H9 (cell line): ENCODE measurements around the gene EEIG2. TPM values are rescaled to one million over a fixed set of nuclear protein-coding genes. Genes with fewer than 3 reads are reported as not detected.

ENCODE experiments used
- DNase-seq: peaks from one replicate; pipeline ENCODE4 v3.0.0-alpha.2; 2017
- H2AFZ ChIP-seq: one replicate; pipeline ENCODE4 v1.6.1; 2013; ENCODE audit warnings: mild to moderate bottlenecking, low read length, control low read depth, moderate library complexity
- H2AK5ac ChIP-seq: 2 replicates; pipeline ENCODE4 v1.6.1; 2013; ENCODE audit warnings: low read length, control low read depth, mixed read lengths; ENCODE audit not compliant: insufficient read length
- H2BK120ac ChIP-seq: one replicate; pipeline ENCODE4 v1.6.1; 2013; ENCODE audit warnings: low read depth, mild to moderate bottlenecking, low read length, control low read depth, inconsistent platforms; ENCODE audit not compliant: poor library complexity, severe bottlenecking
- H2BK12ac ChIP-seq: 2 replicates; pipeline ENCODE4 v1.6.1; 2013; ENCODE audit warnings: low read length, control low read depth, mixed read lengths, low read depth; ENCODE audit not compliant: insufficient read length
- H2BK15ac ChIP-seq: 2 replicates; pipeline ENCODE4 v1.6.1; 2013; ENCODE audit warnings: low read depth, low read length, control low read depth
- H2BK20ac ChIP-seq: one replicate; pipeline ENCODE4 v1.6.1; 2013; ENCODE audit warnings: low read depth, mild to moderate bottlenecking, low read length, control low read depth, inconsistent platforms; ENCODE audit not compliant: poor library complexity, severe bottlenecking
- H2BK5ac ChIP-seq: 2 replicates; pipeline ENCODE4 v1.6.1; 2013; ENCODE audit warnings: low read length, control low read depth, mixed read lengths; ENCODE audit not compliant: insufficient read length
- H3K14ac ChIP-seq: 2 replicates; pipeline ENCODE4 v1.6.1; 2013; ENCODE audit warnings: low read length, control low read depth; ENCODE audit not compliant: insufficient read depth
- H3K18ac ChIP-seq: 2 replicates; pipeline ENCODE4 v1.6.1; 2013; ENCODE audit warnings: low read depth, mild to moderate bottlenecking, mixed read lengths, low read length, control low read depth; ENCODE audit not compliant: insufficient read length
- H3K23ac ChIP-seq: 2 replicates; pipeline ENCODE4 v1.6.1; 2013; ENCODE audit warnings: low read length, control low read depth, mixed read lengths, low read depth; ENCODE audit not compliant: insufficient read length
- H3K23me2 ChIP-seq: 2 replicates; pipeline ENCODE4 v1.6.1; 2013; ENCODE audit warnings: low read depth, mild to moderate bottlenecking, mixed read lengths, low read length, control low read depth; ENCODE audit not compliant: insufficient read length, poor library complexity, severe bottlenecking
- H3K27ac ChIP-seq: 2 replicates; pipeline ENCODE4 v1.5.1; 2013; ENCODE audit warnings: low read length, control low read depth, mixed read lengths, low read depth; ENCODE audit not compliant: insufficient read length
- H3K27me3 ChIP-seq: 2 replicates; pipeline ENCODE4 v1.6.1; 2013; ENCODE audit warnings: low read length, control low read depth, inconsistent platforms; ENCODE audit not compliant: insufficient read depth
- H3K4ac ChIP-seq: 2 replicates; pipeline ENCODE4 v1.6.1; 2013; ENCODE audit warnings: low read depth, mild to moderate bottlenecking, control low read depth, inconsistent platforms, low read length, moderate library complexity
- H3K4me1 ChIP-seq: 2 replicates; pipeline ENCODE4 v1.6.1; 2013; ENCODE audit warnings: low read length, control low read depth, inconsistent platforms; ENCODE audit not compliant: insufficient read depth
- H3K4me2 ChIP-seq: 2 replicates; pipeline ENCODE4 v1.6.1; 2013; ENCODE audit warnings: low read length, control low read depth, mixed read lengths; ENCODE audit not compliant: insufficient read length, insufficient read depth
- H3K56ac ChIP-seq: 2 replicates; pipeline ENCODE4 v1.6.1; 2013; ENCODE audit warnings: low read depth, mild to moderate bottlenecking, mixed read lengths, low read length, control low read depth; ENCODE audit not compliant: insufficient read length
- H3K79me1 ChIP-seq: 2 replicates; pipeline ENCODE4 v1.6.1; 2013; ENCODE audit warnings: low read depth, mild to moderate bottlenecking, moderate library complexity, low read length, control low read depth, inconsistent platforms; ENCODE audit not compliant: insufficient read depth, poor library complexity, severe bottlenecking
- H3K79me2 ChIP-seq: 2 replicates; pipeline ENCODE4 v1.6.1; 2013; ENCODE audit warnings: low read length, control low read depth, inconsistent platforms; ENCODE audit not compliant: insufficient read depth
- H3K9ac ChIP-seq: 2 replicates; pipeline ENCODE4 v1.6.1; 2013; ENCODE audit warnings: low read length, control low read depth, mixed read lengths; ENCODE audit not compliant: insufficient read length; ENCODE audit errors: extremely low read depth
- H3K9me3 ChIP-seq: one replicate; pipeline ENCODE4 v1.6.1; 2013; ENCODE audit warnings: low read depth, low read length, inconsistent platforms; ENCODE audit not compliant: control insufficient read depth
- H3T11ph ChIP-seq: one replicate; pipeline ENCODE4 v1.6.1; 2013; ENCODE audit warnings: mild to moderate bottlenecking, low read length, control low read depth, inconsistent platforms
- H4K20me1 ChIP-seq: one replicate; pipeline ENCODE4 v1.6.1; 2013; ENCODE audit not compliant: control insufficient read depth, insufficient read length, insufficient read depth
- H4K5ac ChIP-seq: 2 replicates; pipeline ENCODE4 v1.6.1; 2013; ENCODE audit warnings: low read depth, mild to moderate bottlenecking, mixed read lengths, low read length, control low read depth; ENCODE audit not compliant: insufficient read length
- H4K8ac ChIP-seq: replicated peaks from 2 replicates; pipeline ENCODE4 v1.6.1; 2013; ENCODE audit warnings: low read length, control low read depth, mixed read lengths, low read depth; ENCODE audit not compliant: insufficient read length
- H4K91ac ChIP-seq: 2 replicates; pipeline ENCODE4 v1.6.1; 2013; ENCODE audit warnings: low read depth, mild to moderate bottlenecking, moderate library complexity, mixed read lengths, low read length, control low read depth; ENCODE audit not compliant: insufficient read length
- H3K27ac Mint-ChIP-seq, 3 experiments: 2 replicates in 2 of 3; 3 replicates in 1 of 3; pipeline ENCODE4 v1.8.0; 2020 to 2021; ENCODE audit warnings: mixed read lengths in 3 of 3, mild to moderate bottlenecking in 1 of 3, moderate library complexity in 1 of 3
- H3K27me3 Mint-ChIP-seq: 2 replicates; pipeline ENCODE4 v1.8.0; 2021; ENCODE audit warnings: low read depth, mild to moderate bottlenecking, moderate library complexity, mixed read lengths
- H3K36me3 Mint-ChIP-seq, 3 experiments: 2 replicates in 2 of 3; 3 replicates in 1 of 3; pipeline ENCODE4 v1.8.0; 2020 to 2021; ENCODE audit warnings: low read depth in 3 of 3, mixed read lengths in 3 of 3; ENCODE audit not compliant: insufficient read depth in 1 of 3
- H3K4me1 Mint-ChIP-seq, 2 experiments: 2 replicates each; pipeline ENCODE4 v1.8.0; 2020; ENCODE audit warnings: mixed read lengths in 2 of 2
- H3K4me3 Mint-ChIP-seq, 2 experiments: 2 replicates in 1 of 2; 3 replicates in 1 of 2; pipeline ENCODE4 v1.8.0; 2020 to 2021; ENCODE audit warnings: mild to moderate bottlenecking in 2 of 2, mixed read lengths in 2 of 2, moderate library complexity in 1 of 2
- H3K9me3 Mint-ChIP-seq, 2 experiments: 2 replicates in 1 of 2; 3 replicates in 1 of 2; pipeline ENCODE4 v1.8.0; 2020; ENCODE audit warnings: mild to moderate bottlenecking in 2 of 2, mixed read lengths in 2 of 2, moderate library complexity in 1 of 2
- WGBS: extraction: QIAGEN DNeasy Blood & Tissue Kit; methylation state at CpG from one replicate; pipeline ENCODE4 v1.1.7; 2013; ENCODE audit warnings: missing lambda C conversion rate, low lambda C conversion rate, mixed read lengths; ENCODE audit not compliant: insufficient read length; ENCODE audit errors: extremely low coverage; 5-methylcytosine and 5-hydroxymethylcytosine counted together
- total RNA-seq: library from RNA; stranded (reverse); gene quantifications from 2 replicates; pipeline ENCODE4 v1.2.1, GENCODE V29; 2021
- TF ChIP-seq, protein P1 (sequence below): fragments of 200-600 bp; sonication (generic); conservative IDR thresholded peaks from 3 replicates; pipeline ENCODE4 v1.8.0; 2021; ENCODE audit warnings: antibody characterized with exemption, mild to moderate bottlenecking

EEIG2 gene
- total RNA-seq, 1 experiment from 2014 or later: 17.0 TPM

GRCh38 chr1:108512239-108513043 lies 47.5 kb upstream of the EEIG2 start:
- H4K5ac ChIP-seq: no peak overlapping the region
- H3K4me1 Mint-ChIP-seq: peaks cover 0 to 3% of the 10 kb centered on the region in 2 experiments; a peak in 2 of 4 replicates

More at GRCh38 chr1:108512239-108513043, 47.5 kb upstream of the EEIG2 start:
- H3K4me2 ChIP-seq: no peak overlapping the region
- H3K9me3 Mint-ChIP-seq: peaks cover 3 to 6% of the 10 kb centered on the region in 2 experiments; a peak in 3 of 5 replicates
- no peaks in the 10 kb centered on the region for H3K9me3 ChIP-seq
- peaks cover 0 to 5% (median 0%) of the 10 kb centered on the region in 3 experiments; a peak in 2 of 7 replicates for H3K36me3 Mint-ChIP-seq
- H3K18ac ChIP-seq: no peak overlapping the region
- H3K56ac ChIP-seq: no peak overlapping the region
- no peak overlapping the region for H2BK120ac ChIP-seq
- no peaks in the 10 kb centered on the region for H4K20me1 ChIP-seq
- H2AK5ac ChIP-seq: no peak overlapping the region
- H3K27me3 ChIP-seq: no peaks in the 10 kb centered on the region
- H4K91ac ChIP-seq: no peak overlapping the region
- H3K27ac Mint-ChIP-seq: no peak overlapping the region
- no peak overlapping the region for H4K8ac ChIP-seq
- no peak overlapping the region for H3K27ac ChIP-seq
- no peak overlapping the region for H2AFZ ChIP-seq
- H3K4me3 Mint-ChIP-seq: no peak overlapping the region
- no peak overlapping the region for H3T11ph ChIP-seq
- H3K79me2 ChIP-seq: no peaks in the 10 kb centered on the region
- H3K14ac ChIP-seq: no peak overlapping the region
- no peaks in the 10 kb centered on the region for H3K4me1 ChIP-seq
- H3K27me3 Mint-ChIP-seq: no peaks in the 10 kb centered on the region
- H3K9ac ChIP-seq: no peak overlapping the region
- TF ChIP-seq, protein P1, sequence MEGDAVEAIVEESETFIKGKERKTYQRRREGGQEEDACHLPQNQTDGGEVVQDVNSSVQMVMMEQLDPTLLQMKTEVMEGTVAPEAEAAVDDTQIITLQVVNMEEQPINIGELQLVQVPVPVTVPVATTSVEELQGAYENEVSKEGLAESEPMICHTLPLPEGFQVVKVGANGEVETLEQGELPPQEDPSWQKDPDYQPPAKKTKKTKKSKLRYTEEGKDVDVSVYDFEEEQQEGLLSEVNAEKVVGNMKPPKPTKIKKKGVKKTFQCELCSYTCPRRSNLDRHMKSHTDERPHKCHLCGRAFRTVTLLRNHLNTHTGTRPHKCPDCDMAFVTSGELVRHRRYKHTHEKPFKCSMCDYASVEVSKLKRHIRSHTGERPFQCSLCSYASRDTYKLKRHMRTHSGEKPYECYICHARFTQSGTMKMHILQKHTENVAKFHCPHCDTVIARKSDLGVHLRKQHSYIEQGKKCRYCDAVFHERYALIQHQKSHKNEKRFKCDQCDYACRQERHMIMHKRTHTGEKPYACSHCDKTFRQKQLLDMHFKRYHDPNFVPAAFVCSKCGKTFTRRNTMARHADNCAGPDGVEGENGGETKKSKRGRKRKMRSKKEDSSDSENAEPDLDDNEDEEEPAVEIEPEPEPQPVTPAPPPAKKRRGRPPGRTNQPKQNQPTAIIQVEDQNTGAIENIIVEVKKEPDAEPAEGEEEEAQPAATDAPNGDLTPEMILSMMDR: peak; percentile 92
- H2BK15ac ChIP-seq: no peak overlapping the region
- H3K4ac ChIP-seq: no peak overlapping the region
- no CpG with 5 or more reads among the region's 6 CpGs for WGBS
- H3K23me2 ChIP-seq: no peaks in the 10 kb centered on the region
- H2BK20ac ChIP-seq: no peak overlapping the region
- H3K23ac ChIP-seq: no peak overlapping the region
- H2BK5ac ChIP-seq: no peak overlapping the region
- no peak overlapping the region for H2BK12ac ChIP-seq
- DNase-seq: no peak
- no peaks in the 10 kb centered on the region for H3K79me1 ChIP-seq
